Bronchial epithelial cell (primary cell): ENCODE results near the gene TPCN1. TPM values are rescaled to one million over a fixed set of nuclear protein-coding genes. Genes with fewer than 3 reads are reported as not detected.

Source experiments
- DNase-seq: peaks from one replicate; pipeline ENCODE4 v3.0.0-alpha.2; 2010; ENCODE audit warnings: low read depth
- FAIRE-seq: peaks from 2 replicates; lab custom pipeline; 2011; peaks lifted over from hg19 to GRCh38; lab: Jason Lieb, UNC
- H3K27me3 ChIP-seq: 2 replicates; pipeline ENCODE4 v1.5.1; 2011; ENCODE audit warnings: low read length; ENCODE audit not compliant: control insufficient read depth, insufficient read depth
- H3K36me3 ChIP-seq: 2 replicates; pipeline ENCODE4 v1.5.1; 2011; ENCODE audit warnings: low read length; ENCODE audit not compliant: control insufficient read depth, insufficient read depth
- H3K4me3 ChIP-seq: 2 replicates; pipeline ENCODE4 v1.5.1; 2011; ENCODE audit warnings: mild to moderate bottlenecking, low read depth, low read length, control low read depth
- total RNA-seq: library from RNA; depleted of rRNA; stranded (reverse); fragments of >200 nt; gene quantifications from 2 replicates; pipeline ENCODE4 v1.2.1, GENCODE V29; 2014
- TF ChIP-seq, protein P1 (sequence below): IDR thresholded peaks from 2 replicates; pipeline ENCODE4 v1.5.1; 2011; ENCODE audit warnings: mild to moderate bottlenecking, moderate library complexity, low read length, control low read depth, inconsistent platforms; ENCODE audit not compliant: insufficient read depth, severe bottlenecking

Gene TPCN1
- total RNA-seq, 1 donor from 2014 or later, result 9.0 TPM

DNA sequence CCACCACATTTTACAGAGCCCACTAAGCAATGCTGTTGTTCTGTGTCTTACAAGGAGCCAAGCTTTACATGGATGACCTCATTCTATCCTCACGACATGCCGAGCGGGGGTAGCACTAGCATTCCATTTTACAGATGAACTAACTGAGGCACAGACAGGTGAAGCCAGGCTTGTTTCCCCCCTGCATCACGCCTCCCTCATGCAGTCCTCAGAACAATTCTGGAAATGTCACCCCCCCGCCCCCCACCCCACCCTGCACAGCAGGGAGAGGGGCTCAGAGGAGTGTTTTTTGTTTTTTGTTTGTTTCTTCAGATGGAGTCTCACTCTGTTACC, 112.1 kb downstream of the TPCN1 start:
- FAIRE-seq, result no peak
- TF ChIP-seq, protein P1, sequence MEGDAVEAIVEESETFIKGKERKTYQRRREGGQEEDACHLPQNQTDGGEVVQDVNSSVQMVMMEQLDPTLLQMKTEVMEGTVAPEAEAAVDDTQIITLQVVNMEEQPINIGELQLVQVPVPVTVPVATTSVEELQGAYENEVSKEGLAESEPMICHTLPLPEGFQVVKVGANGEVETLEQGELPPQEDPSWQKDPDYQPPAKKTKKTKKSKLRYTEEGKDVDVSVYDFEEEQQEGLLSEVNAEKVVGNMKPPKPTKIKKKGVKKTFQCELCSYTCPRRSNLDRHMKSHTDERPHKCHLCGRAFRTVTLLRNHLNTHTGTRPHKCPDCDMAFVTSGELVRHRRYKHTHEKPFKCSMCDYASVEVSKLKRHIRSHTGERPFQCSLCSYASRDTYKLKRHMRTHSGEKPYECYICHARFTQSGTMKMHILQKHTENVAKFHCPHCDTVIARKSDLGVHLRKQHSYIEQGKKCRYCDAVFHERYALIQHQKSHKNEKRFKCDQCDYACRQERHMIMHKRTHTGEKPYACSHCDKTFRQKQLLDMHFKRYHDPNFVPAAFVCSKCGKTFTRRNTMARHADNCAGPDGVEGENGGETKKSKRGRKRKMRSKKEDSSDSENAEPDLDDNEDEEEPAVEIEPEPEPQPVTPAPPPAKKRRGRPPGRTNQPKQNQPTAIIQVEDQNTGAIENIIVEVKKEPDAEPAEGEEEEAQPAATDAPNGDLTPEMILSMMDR, result no peak
- Histone ChIP-seq H3K36me3 (peaks cover 3% of the 10 kb centered on the region), H3K27me3 (no peaks in the 10 kb centered on the region), H3K4me3 (no peak overlapping the region)
- no peak for DNase-seq

DNA sequence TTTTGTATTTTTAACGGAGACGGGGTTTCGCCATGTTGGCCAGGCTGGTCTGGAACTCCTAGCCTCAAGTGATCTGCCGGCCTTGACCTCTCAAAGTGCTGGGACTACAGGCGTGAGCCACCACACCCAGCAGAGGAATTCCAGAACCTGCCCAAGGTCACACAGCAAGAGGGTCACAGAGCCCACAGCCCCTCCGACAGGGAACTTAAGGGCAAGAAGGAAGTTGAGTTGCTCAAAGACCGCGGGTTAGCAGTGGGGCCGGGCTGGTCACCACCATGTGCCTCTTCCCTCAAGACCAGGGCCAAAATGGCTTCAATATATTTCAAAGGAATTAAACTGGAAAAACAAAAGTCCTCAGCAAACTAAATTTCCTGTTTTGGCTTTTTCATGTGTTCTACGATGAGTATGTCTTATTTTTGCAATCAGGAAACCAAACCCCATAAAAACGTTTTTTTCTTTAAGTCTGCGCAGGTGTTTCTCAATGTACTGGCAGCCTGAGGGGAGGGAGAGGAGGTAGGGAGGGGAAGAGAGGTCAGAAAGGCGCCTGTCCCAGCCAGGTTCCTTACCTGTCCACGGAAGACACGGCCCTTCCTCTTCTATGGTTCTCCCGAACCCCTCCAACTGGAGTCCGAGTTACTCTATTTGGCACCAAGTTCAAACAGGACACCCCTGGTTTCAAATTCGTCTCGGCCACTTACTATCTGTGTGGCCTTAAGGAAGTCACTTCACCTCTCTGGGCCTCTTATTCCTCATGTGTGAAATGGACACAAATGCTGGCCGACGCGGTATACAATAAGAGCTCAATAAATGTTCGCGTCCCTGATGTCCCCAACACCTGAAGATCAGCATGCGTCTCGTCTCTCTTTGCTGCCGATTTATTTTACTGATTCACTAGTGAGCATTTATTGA, 112.9 kb downstream of the TPCN1 start:
- H3K27me3 ChIP-seq, result no peaks in the 10 kb centered on the region
- TF ChIP-seq, protein P1, result no peak
- H3K4me3 ChIP-seq, result peak overlapping the region; percentile 80
- peaks cover 3% of the 10 kb centered on the region for H3K36me3 ChIP-seq
- peak; percentile 15 for DNase-seq
- FAIRE-seq, result no peak

DNA sequence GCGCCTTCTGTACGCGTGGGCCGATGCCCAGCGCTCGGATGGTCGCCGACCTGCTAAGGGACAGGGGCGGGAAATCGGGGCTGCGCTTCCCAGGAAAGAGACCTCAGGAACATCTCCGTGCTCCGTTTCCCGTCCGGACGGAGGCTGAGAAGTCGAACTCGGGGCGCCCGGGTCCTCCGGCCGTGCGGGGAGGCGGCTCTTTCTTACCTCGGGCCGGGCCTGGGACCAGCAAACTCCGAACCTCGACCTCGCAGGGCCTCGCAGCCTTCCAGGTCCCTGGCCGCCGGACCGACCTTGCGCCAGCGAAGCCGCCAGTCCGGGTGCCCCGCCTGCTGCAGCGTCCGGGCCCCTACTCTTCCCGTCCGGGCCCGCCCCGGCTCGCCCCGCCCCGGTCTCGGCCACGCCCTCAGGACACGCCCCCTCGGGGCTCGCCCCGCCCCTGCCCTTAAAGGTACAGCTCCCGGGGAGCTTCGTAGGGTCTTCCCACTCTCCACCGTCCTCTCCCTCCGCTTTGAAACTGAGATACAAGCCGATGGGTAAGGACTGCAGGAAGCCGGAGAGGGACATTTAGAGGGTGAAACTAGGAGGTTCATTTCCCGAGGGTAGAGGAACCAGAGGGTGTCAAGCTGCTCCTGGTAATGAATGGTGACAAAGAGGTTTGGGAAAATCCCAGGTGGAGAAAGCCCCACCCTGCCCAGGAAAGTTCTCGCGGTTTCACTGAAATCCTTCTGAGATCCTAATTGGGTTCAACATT, 113.7 kb downstream of the TPCN1 start, which contains the start of gene SLC8B1:
Gene SLC8B1, minus strand, starts transcription at position 324 of the 754 bp plus-strand sequence. CDS start 2,231 bp downstream, outside the sequence.
- DNase-seq, result peak; percentile 56
- Histone ChIP-seq H3K4me3 (peak within 1 kb of the TSS; percentile 80), H3K36me3 (peaks cover 2% of the 10 kb centered on the region), H3K27me3 (no peaks in the 10 kb centered on the region)
- FAIRE-seq, result no peak
- TF ChIP-seq, protein P1, result no peak

DNA sequence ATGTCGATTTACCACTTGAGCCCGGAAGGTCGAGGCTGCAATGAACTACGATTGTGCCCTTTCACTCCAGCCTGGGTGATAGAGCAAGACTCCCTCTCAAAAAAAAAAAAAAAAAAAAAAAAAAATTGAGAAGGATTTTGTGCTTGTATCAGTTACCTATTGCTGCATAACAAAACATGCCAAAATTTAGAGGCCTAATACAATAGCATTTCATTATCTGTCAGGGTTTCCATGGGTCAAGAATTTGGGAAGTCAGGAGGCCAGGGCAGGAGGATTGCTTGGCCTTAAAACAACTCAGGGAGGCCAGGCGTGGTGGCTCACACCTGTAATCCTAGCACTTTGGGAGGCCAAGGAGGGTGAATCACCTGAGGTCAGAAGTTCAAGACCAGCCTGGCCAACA, 118.3 kb downstream of the TPCN1 start:
- Histone ChIP-seq H3K36me3 (no peaks in the 10 kb centered on the region), H3K27me3 (no peaks in the 10 kb centered on the region), H3K4me3 (no peak overlapping the region)
- FAIRE-seq (no peak), DNase-seq (no peak)
- TF ChIP-seq, protein P1, result no peak

- Histone ChIP-seq H3K4me3 (no peak overlapping the region), H3K36me3 (no peaks in the 10 kb centered on the region), H3K27me3 (no peaks in the 10 kb centered on the region)
- no peak for DNase-seq
- TF ChIP-seq, protein P1, result no peak
- no peak for FAIRE-seq
These were observed 118.8 kb downstream of the TPCN1 start for GRCh38 chr12:113340061-113340460.
